HEK293 (cell line): ENCODE results near the gene HSPA4.

Experiments
- CTCF ChIA-PET: fragments of 350-600 bp; formaldehyde crosslinking; extraction: SDS; loops from one replicate; lab custom pipeline; 2021; ENCODE audit warnings: antibody characterized with exemption; lab: Yijun Ruan, JAX
- POLR2A ChIA-PET: fragments of 300-600 bp; formaldehyde crosslinking; extraction: SDS; loops from one replicate; lab custom pipeline; 2020; ENCODE audit warnings: antibody characterized with exemption, inconsistent platforms; lab: Yijun Ruan, JAX
- H3K27ac ChIP-seq: fragments of 200-500 bp; sonication (Bioruptor generic); 2 replicates; pipeline ENCODE4 v1.5.1; 2014; ENCODE audit warnings: low read depth, low read length, control low read depth, inconsistent platforms; ENCODE audit errors: extremely low read depth
- H3K36me3 ChIP-seq, 2 experiments: fragments of 200-500 bp in 1 of 2; sonication (Bioruptor generic) in 1 of 2; 1 replicate in 1 of 2; 2 replicates in 1 of 2; pipeline ENCODE4 v1.5.1; 2014 to 2017; ENCODE audit warnings: inconsistent platforms in 2 of 2, low read length in 2 of 2; ENCODE audit not compliant: control insufficient read depth in 2 of 2, insufficient read depth in 1 of 2
- H3K4me1 ChIP-seq: fragments of 200-500 bp; sonication (Bioruptor generic); 2 replicates; pipeline ENCODE4 v1.5.1; 2014; ENCODE audit warnings: mild to moderate bottlenecking, low read length, inconsistent platforms; ENCODE audit not compliant: control insufficient read depth, insufficient read depth
- H3K4me3 ChIP-seq: 2 replicates; pipeline ENCODE4 v1.5.1; 2011; ENCODE audit warnings: low read depth, mild to moderate bottlenecking, control low read depth, low read length, moderate library complexity
- H3K9me3 ChIP-seq: fragments of 200-500 bp; sonication (Bioruptor generic); 2 replicates; pipeline ENCODE4 v1.5.1; 2014; ENCODE audit warnings: low read depth, low read length, inconsistent platforms; ENCODE audit not compliant: control insufficient read depth, insufficient read depth
- EGR2 ChIP-seq: fragments of 450-650 bp; formaldehyde crosslinking; IDR thresholded peaks from 2 replicates; pipeline ENCODE4 v1.5.1; 2016; ENCODE audit warnings: low read depth, missing biosample characterization, missing genetic modification characterization
- FEZF1 ChIP-seq: fragments of 450-650 bp; formaldehyde crosslinking; IDR thresholded peaks from 2 replicates; pipeline ENCODE4 v1.5.1; 2016; ENCODE audit warnings: missing biosample characterization, missing genetic modification characterization
- GLIS1 ChIP-seq: fragments of 450-650 bp; formaldehyde crosslinking; IDR thresholded peaks from 2 replicates; pipeline ENCODE4 v1.5.1; 2016; ENCODE audit warnings: missing biosample characterization, missing genetic modification characterization
- IKZF3 ChIP-seq: fragments of 450-650 bp; IDR thresholded peaks from 2 replicates; pipeline ENCODE4 v1.5.0; 2018; ENCODE audit warnings: missing biosample characterization, mild to moderate bottlenecking, missing genetic modification characterization, moderate library complexity
- REPIN1 ChIP-seq: fragments of 450-650 bp; formaldehyde crosslinking; IDR thresholded peaks from 2 replicates; pipeline ENCODE4 v1.5.1; 2017; ENCODE audit warnings: missing biosample characterization, missing genetic modification characterization, low read depth
- ZBTB17 ChIP-seq: fragments of 450-650 bp; formaldehyde crosslinking; IDR thresholded peaks from 2 replicates; pipeline ENCODE4 v1.5.1; 2016; ENCODE audit warnings: missing biosample characterization, missing genetic modification characterization
- ZBTB48 ChIP-seq: fragments of 450-650 bp; formaldehyde crosslinking; IDR thresholded peaks from 2 replicates; pipeline ENCODE4 v1.5.1; 2016; ENCODE audit warnings: missing biosample characterization, missing genetic modification characterization
- ZEB2 ChIP-seq: fragments of 450-650 bp; formaldehyde crosslinking; IDR thresholded peaks from 2 replicates; pipeline ENCODE4 v1.5.1; 2016; ENCODE audit warnings: missing biosample characterization, missing genetic modification characterization
- ZIC2 ChIP-seq: fragments of 450-650 bp; formaldehyde crosslinking; IDR thresholded peaks from 2 replicates; pipeline ENCODE4 v1.5.1; 2016; ENCODE audit warnings: missing biosample characterization, missing genetic modification characterization
- ZNF155 ChIP-seq: fragments of 450-650 bp; formaldehyde crosslinking; IDR thresholded peaks from 2 replicates; pipeline ENCODE4 v1.5.1; 2016; ENCODE audit warnings: missing biosample characterization, missing genetic modification characterization
- ZNF169 ChIP-seq: fragments of 450-650 bp; formaldehyde crosslinking; IDR thresholded peaks from 2 replicates; pipeline ENCODE4 v1.5.1; 2016; ENCODE audit warnings: missing biosample characterization, missing genetic modification characterization
- ZNF184 ChIP-seq: fragments of 450-650 bp; IDR thresholded peaks from 2 replicates; pipeline ENCODE4 v1.5.1; 2018; ENCODE audit warnings: missing biosample characterization, mild to moderate bottlenecking, missing genetic modification characterization
- ZNF19 ChIP-seq: fragments of 450-650 bp; formaldehyde crosslinking; IDR thresholded peaks from 2 replicates; pipeline ENCODE4; 2016; ENCODE audit warnings: missing biosample characterization, missing genetic modification characterization, low read depth
- ZNF404 ChIP-seq: fragments of 450-650 bp; formaldehyde crosslinking; IDR thresholded peaks from 2 replicates; pipeline ENCODE4 v1.5.1; 2017; ENCODE audit warnings: missing biosample characterization, missing genetic modification characterization
- ZNF423 ChIP-seq: fragments of 450-650 bp; formaldehyde crosslinking; IDR thresholded peaks from 2 replicates; pipeline ENCODE4 v1.5.1; 2016; ENCODE audit warnings: missing biosample characterization, missing genetic modification characterization
- ZNF510 ChIP-seq: fragments of 450-650 bp; formaldehyde crosslinking; IDR thresholded peaks from 2 replicates; pipeline ENCODE4 v1.5.1; 2018; ENCODE audit warnings: mild to moderate bottlenecking, missing genetic modification characterization, missing biosample characterization; ENCODE audit not compliant: insufficient replicate concordance
- ZNF548 ChIP-seq: fragments of 450-650 bp; formaldehyde crosslinking; IDR thresholded peaks from 2 replicates; pipeline ENCODE4 v1.5.1; 2016; ENCODE audit warnings: missing biosample characterization, missing genetic modification characterization
- ZNF571 ChIP-seq: fragments of 450-650 bp; formaldehyde crosslinking; IDR thresholded peaks from 2 replicates; pipeline ENCODE4 v1.5.0; 2017; ENCODE audit warnings: missing biosample characterization, missing genetic modification characterization
- ZNF654 ChIP-seq: fragments of 450-650 bp; formaldehyde crosslinking; IDR thresholded peaks from 2 replicates; pipeline ENCODE4 v1.5.1; 2016; ENCODE audit warnings: low read depth, missing biosample characterization, missing genetic modification characterization
- ZNF664 ChIP-seq: fragments of 450-650 bp; formaldehyde crosslinking; IDR thresholded peaks from 2 replicates; pipeline ENCODE4 v1.5.1; 2016; ENCODE audit warnings: missing biosample characterization, missing genetic modification characterization
- ZNF768 ChIP-seq: fragments of 450-650 bp; formaldehyde crosslinking; IDR thresholded peaks from 2 replicates; pipeline ENCODE4 v1.5.1; 2018; ENCODE audit warnings: missing biosample characterization, mild to moderate bottlenecking, missing genetic modification characterization
- ZNF777 ChIP-seq: fragments of 450-650 bp; formaldehyde crosslinking; IDR thresholded peaks from 2 replicates; pipeline ENCODE4 v1.5.1; 2017; ENCODE audit warnings: missing biosample characterization, missing genetic modification characterization, borderline replicate concordance
- TF ChIP-seq, protein P1 (sequence below): fragments of 450-650 bp; formaldehyde crosslinking; IDR thresholded peaks from 2 replicates; pipeline ENCODE4 v1.5.1; 2016; ENCODE audit warnings: missing biosample characterization, missing genetic modification characterization
- TF ChIP-seq, protein P2 (sequence below): fragments of 450-650 bp; formaldehyde crosslinking; IDR thresholded peaks from 2 replicates; pipeline ENCODE4 v1.5.1; 2016; ENCODE audit warnings: missing biosample characterization, missing genetic modification characterization
- TF ChIP-seq, protein P3 (sequence below): fragments of 450-650 bp; formaldehyde crosslinking; IDR thresholded peaks from 2 replicates; pipeline ENCODE4 v1.5.1; 2016; ENCODE audit warnings: missing biosample characterization, missing genetic modification characterization, borderline replicate concordance

The HSPA4 gene

DNA sequence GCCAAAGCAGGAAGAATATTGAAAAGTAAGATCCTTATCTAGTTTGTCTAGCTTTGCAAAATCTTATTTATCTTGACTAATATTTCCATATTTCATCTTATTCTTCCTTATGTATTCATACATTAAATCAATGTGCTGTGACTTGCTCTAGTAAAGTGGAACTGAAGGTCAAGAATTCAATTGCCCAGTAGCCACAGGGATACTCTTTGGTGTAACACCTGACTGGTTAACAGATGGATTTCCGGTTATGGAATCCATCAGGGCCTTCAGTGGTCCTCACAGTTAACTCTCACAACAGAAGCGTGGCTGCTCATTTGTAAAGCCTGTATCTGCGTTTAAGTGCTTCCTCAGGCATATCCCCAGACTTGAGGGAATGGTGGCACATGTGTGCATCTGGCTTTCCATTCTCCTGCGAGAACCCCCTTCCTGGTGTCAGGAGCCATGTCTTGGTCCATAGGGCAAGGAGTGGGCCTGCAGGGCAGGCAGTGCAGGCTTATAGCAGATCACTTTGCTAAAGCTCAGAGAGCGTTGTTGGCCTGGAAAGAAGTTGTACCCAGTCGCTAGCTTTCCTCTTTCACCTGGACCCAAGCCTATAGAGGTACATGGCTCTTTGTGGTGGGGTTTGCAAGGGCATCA lies 99.2 kb downstream of the HSPA4 start:
- POLR2A ChIA-PET = no interaction called here

DNA sequence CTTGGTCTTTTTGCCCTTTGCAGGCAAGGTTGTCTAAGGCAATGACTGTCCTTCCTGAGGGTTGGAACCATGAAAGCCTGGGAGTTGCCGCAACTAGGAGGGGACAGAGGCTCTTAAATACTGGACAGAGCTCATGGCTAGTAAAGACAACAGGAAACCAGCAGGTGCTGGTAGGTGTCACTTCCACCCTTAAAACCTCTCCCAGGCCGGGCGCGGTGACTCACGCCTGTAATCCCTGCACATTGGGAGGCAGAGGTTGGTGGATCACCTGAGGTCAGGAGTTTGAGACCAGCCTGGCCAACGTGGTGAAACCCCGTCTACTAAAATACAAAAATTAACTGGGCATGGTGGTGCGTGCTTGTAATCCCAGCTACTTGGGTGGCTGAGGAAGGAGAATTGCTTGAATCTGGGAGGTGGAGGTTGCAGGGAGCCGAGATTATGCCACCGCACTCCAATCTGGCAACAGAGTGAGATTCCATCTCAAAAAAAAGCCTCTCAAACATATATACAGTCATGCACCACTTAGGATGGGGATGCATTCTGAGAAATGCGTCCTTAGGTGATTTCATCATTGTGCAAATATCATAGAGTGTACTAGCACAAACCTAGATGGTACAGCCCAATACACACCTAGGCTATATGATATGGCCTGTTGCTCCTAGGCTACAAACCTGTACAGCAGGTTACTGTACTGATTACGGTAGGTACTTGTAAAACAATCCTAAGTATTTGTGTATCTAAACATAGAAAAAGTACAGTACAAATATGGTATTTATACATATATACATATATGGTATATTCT lies 102.7 kb downstream of the HSPA4 start:
- Histone ChIP-seq H3K27ac (no peak overlapping the region), H3K4me1 (no peaks in the 10 kb centered on the region), H3K4me3 (no peak overlapping the region), H3K36me3 (no peaks in the 10 kb centered on the region), H3K9me3 (no peaks in the 10 kb centered on the region)
- POLR2A ChIA-PET = no interaction called here
- TF ChIP-seq ZEB2 (tag by site-specific recombination) = no peak
- no peak for TF ChIP-seq REPIN1 (tag by site-specific recombination)
- TF ChIP-seq ZNF777 (tag by site-specific recombination) = no peak
- TF ChIP-seq, protein P1, sequence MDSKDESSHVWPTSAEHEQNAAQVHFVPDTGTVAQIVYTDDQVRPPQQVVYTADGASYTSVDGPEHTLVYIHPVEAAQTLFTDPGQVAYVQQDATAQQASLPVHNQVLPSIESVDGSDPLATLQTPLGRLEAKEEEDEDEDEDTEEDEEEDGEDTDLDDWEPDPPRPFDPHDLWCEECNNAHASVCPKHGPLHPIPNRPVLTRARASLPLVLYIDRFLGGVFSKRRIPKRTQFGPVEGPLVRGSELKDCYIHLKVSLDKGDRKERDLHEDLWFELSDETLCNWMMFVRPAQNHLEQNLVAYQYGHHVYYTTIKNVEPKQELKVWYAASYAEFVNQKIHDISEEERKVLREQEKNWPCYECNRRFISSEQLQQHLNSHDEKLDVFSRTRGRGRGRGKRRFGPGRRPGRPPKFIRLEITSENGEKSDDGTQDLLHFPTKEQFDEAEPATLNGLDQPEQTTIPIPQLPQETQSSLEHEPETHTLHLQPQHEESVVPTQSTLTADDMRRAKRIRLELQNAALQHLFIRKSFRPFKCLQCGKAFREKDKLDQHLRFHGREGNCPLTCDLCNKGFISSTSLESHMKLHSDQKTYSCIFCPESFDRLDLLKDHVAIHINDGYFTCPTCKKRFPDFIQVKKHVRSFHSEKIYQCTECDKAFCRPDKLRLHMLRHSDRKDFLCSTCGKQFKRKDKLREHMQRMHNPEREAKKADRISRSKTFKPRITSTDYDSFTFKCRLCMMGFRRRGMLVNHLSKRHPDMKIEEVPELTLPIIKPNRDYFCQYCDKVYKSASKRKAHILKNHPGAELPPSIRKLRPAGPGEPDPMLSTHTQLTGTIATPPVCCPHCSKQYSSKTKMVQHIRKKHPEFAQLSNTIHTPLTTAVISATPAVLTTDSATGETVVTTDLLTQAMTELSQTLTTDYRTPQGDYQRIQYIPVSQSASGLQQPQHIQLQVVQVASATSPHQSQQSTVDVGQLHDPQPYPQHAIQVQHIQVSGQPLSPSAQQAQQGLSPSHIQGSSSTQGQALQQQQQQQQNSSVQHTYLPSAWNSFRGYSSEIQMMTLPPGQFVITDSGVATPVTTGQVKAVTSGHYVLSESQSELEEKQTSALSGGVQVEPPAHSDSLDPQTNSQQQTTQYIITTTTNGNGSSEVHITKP (tag by site-specific recombination) = peak; percentile 31; the same call in 1 of the 2 replicates
- TF ChIP-seq ZBTB48 = no peak
- CTCF ChIA-PET = no interaction called here

More for the DNA sequence above, 99.2 kb downstream of the HSPA4 start:
- TF ChIP-seq ZNF19 = no peak
- TF ChIP-seq ZNF423 = no peak
- no peak for TF ChIP-seq IKZF3 (tag by site-specific recombination)
- no peak for TF ChIP-seq EGR2 (tag by site-specific recombination)
- TF ChIP-seq ZNF768 (tag by site-specific recombination) = no peak
- no peak for TF ChIP-seq ZNF510 (tag by site-specific recombination)
- TF ChIP-seq ZNF664 (tag by site-specific recombination) = no peak
- TF ChIP-seq ZNF654 = no peak
- TF ChIP-seq, all 188 proteins: peak for 0
- H3K9me3 ChIP-seq = no peaks in the 10 kb centered on the region
- CTCF ChIA-PET = no interaction called here
- no peak overlapping the region for H3K27ac ChIP-seq
- no peaks in the 10 kb centered on the region for H3K4me1 ChIP-seq
- no peak overlapping the region for H3K4me3 ChIP-seq
- no peaks in the 10 kb centered on the region for H3K36me3 ChIP-seq

DNA sequence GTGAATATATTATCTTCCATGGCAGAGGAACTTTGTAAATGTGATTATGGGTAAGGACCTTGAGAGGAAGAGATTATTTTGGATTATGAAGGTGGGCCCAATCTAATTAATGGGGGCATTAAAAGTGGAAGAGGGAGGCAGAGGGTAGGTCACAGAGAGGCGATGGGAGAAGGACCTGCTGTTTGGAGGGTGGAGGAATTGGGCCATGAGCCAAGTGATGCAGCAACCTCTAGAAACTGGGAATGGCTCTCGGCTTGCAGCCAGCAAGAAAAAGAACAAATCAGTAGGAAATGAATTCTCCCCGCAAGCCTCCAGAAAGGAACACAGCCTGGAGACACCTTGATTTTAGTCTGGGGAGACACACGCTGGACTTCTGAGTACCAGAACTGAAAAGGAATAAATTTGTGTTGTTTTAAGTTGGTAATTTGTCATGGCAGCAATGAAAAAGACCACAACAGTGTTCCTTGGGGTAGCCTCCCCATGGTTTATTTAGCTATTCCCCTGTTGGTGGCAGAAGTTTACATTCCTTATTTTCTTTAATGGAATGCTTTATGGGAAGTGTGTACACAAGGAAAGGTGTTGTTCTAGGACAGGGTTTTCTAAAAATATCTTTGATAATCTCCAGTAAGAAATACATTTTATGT lies 103.6 kb downstream of the HSPA4 start:
- POLR2A ChIA-PET = no interaction called here
- H3K4me1 ChIP-seq = no peaks in the 10 kb centered on the region
- no peaks in the 10 kb centered on the region for H3K9me3 ChIP-seq
- H3K36me3 ChIP-seq = no peaks in the 10 kb centered on the region
- CTCF ChIA-PET = no interaction called here
- H3K27ac ChIP-seq = no peak overlapping the region
- H3K4me3 ChIP-seq = no peak overlapping the region
- TF ChIP-seq ZNF548 (tag by site-specific recombination) (no peak), ZNF155 (tag by site-specific recombination) (no peak), ZNF404 (no peak), ZBTB17 (no peak), ZNF571 (tag by site-specific recombination) (no peak), ZNF169 (tag by site-specific recombination) (no peak), ZIC2 (tag by site-specific recombination) (peak; percentile 74), ZNF184 (tag by site-specific recombination) (no peak), FEZF1 (tag by site-specific recombination) (no peak), GLIS1 (tag by site-specific recombination) (0 out of 2 replicates have a peak, but pooled peaks have one; percentile 13)
- TF ChIP-seq, protein P2, sequence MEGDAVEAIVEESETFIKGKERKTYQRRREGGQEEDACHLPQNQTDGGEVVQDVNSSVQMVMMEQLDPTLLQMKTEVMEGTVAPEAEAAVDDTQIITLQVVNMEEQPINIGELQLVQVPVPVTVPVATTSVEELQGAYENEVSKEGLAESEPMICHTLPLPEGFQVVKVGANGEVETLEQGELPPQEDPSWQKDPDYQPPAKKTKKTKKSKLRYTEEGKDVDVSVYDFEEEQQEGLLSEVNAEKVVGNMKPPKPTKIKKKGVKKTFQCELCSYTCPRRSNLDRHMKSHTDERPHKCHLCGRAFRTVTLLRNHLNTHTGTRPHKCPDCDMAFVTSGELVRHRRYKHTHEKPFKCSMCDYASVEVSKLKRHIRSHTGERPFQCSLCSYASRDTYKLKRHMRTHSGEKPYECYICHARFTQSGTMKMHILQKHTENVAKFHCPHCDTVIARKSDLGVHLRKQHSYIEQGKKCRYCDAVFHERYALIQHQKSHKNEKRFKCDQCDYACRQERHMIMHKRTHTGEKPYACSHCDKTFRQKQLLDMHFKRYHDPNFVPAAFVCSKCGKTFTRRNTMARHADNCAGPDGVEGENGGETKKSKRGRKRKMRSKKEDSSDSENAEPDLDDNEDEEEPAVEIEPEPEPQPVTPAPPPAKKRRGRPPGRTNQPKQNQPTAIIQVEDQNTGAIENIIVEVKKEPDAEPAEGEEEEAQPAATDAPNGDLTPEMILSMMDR (tag by site-specific recombination) = no peak
- TF ChIP-seq, protein P3, sequence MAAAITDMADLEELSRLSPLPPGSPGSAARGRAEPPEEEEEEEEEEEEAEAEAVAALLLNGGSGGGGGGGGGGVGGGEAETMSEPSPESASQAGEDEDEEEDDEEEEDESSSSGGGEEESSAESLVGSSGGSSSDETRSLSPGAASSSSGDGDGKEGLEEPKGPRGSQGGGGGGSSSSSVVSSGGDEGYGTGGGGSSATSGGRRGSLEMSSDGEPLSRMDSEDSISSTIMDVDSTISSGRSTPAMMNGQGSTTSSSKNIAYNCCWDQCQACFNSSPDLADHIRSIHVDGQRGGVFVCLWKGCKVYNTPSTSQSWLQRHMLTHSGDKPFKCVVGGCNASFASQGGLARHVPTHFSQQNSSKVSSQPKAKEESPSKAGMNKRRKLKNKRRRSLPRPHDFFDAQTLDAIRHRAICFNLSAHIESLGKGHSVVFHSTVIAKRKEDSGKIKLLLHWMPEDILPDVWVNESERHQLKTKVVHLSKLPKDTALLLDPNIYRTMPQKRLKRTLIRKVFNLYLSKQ (tag by site-specific recombination) = no peak
